H1 (cell line): ENCODE data around the gene SPHK1. TPM values are rescaled to one million over a fixed set of nuclear protein-coding genes. Genes with fewer than 3 reads are reported as not detected.

Experiments used
- CTCF ChIA-PET: fragments of 300-600 bp; sonication (Branson Sonifier 250); formaldehyde crosslinking; loops from one replicate; lab custom pipeline; 2021; ENCODE audit not compliant: partially characterized antibody; lab: Charles Lee
- POLR2A ChIA-PET: fragments of 300-600 bp; sonication (Branson Sonifier 250); formaldehyde crosslinking; loops from one replicate; lab custom pipeline; 2021; ENCODE audit warnings: inconsistent platforms; ENCODE audit not compliant: partially characterized antibody; lab: Charles Lee
- DNase-seq, 2 experiments: peaks; one replicate each; pipeline versions ENCODE4 v3.0.0 to v3.0.0-alpha.2; 2010 to 2022; ENCODE audit warnings: low spot score in 2 of 2, low read depth in 1 of 2, mixed read lengths in 1 of 2
- FAIRE-seq: peaks from 2 replicates; lab custom pipeline; 2011; peaks lifted over from hg19 to GRCh38; lab: Jason Lieb, UNC
- H2AFZ ChIP-seq: 2 replicates; pipeline ENCODE4 v1.8.1; 2012; ENCODE audit warnings: low read length, inconsistent platforms
- H2AK5ac ChIP-seq: 2 replicates; pipeline ENCODE4 v1.6.1; 2013; ENCODE audit warnings: low read depth, low read length
- H2BK120ac ChIP-seq: replicated peaks from 2 replicates; pipeline ENCODE3; 2013; ENCODE audit warnings: low read depth, low read length, inconsistent platforms
- H2BK12ac ChIP-seq: 2 replicates; pipeline ENCODE4 v1.6.1; 2013; ENCODE audit warnings: low read depth, low read length
- H2BK15ac ChIP-seq: 2 replicates; pipeline ENCODE4 v1.6.1; 2013; ENCODE audit warnings: low read length
- H2BK20ac ChIP-seq: 2 replicates; pipeline ENCODE4 v1.6.1; 2013; ENCODE audit warnings: low read length
- H2BK5ac ChIP-seq: 2 replicates; pipeline ENCODE4 v1.6.1; 2013; ENCODE audit warnings: low read depth, low read length
- H3K14ac ChIP-seq: 2 replicates; pipeline ENCODE4 v1.6.1; 2013; ENCODE audit warnings: inconsistent platforms; ENCODE audit not compliant: insufficient read length
- H3K18ac ChIP-seq: 2 replicates; pipeline ENCODE4 v1.6.1; 2013; ENCODE audit warnings: low read length; ENCODE audit errors: extremely low read depth
- H3K23ac ChIP-seq: 2 replicates; pipeline ENCODE4 v1.6.1; 2013; ENCODE audit warnings: inconsistent platforms; ENCODE audit not compliant: insufficient read length
- H3K23me2 ChIP-seq: 2 replicates; pipeline ENCODE4 v1.6.1; 2013; ENCODE audit warnings: low read depth, low read length
- H3K27ac ChIP-seq: 2 replicates; pipeline ENCODE4 v1.6.1; 2011; ENCODE audit warnings: low read depth, low read length, inconsistent platforms
- H3K27me3 ChIP-seq, 4 experiments: replicated peaks in 1 of 4; 1 replicate in 1 of 4; 2 replicates in 3 of 4; pipeline versions ENCODE4 v1.6.1 to v1.8.1; 2011 to 2013; ENCODE audit warnings: low read length in 3 of 4, mild to moderate bottlenecking in 3 of 4, inconsistent platforms in 2 of 4, mixed read lengths in 2 of 4, moderate library complexity in 1 of 4; ENCODE audit not compliant: control insufficient read depth in 3 of 4, insufficient read depth in 3 of 4; ENCODE audit errors: extremely low read depth in 1 of 4
- H3K36me3 ChIP-seq, 4 experiments: 2 replicates each; pipeline versions ENCODE4 v1.6.1 to v1.8.1; 2011 to 2013; ENCODE audit warnings: mild to moderate bottlenecking in 4 of 4, low read length in 3 of 4, moderate library complexity in 2 of 4, control low read depth in 1 of 4, inconsistent platforms in 1 of 4; ENCODE audit not compliant: insufficient read depth in 4 of 4, control insufficient read depth in 2 of 4
- H3K4ac ChIP-seq: replicated peaks from 2 replicates; pipeline ENCODE3; 2013; ENCODE audit warnings: low read length, low read depth, mixed read lengths, inconsistent platforms; ENCODE audit not compliant: insufficient read length
- H3K4me1 ChIP-seq, 4 experiments: replicated peaks in 1 of 4; 1 replicate in 1 of 4; 2 replicates in 3 of 4; pipeline versions ENCODE4 v1.6.1 to v1.8.1; 2011 to 2013; ENCODE audit warnings: low read length in 3 of 4, inconsistent platforms in 2 of 4, mixed read lengths in 1 of 4; ENCODE audit not compliant: insufficient read depth in 4 of 4, control insufficient read depth in 3 of 4
- H3K4me2 ChIP-seq, 2 experiments: 2 replicates each; pipeline versions ENCODE4 v1.6.1 to v1.8.1; 2011 to 2013; ENCODE audit warnings: low read depth in 2 of 2, low read length in 2 of 2, control low read depth in 1 of 2, inconsistent platforms in 1 of 2, mild to moderate bottlenecking in 1 of 2; ENCODE audit not compliant: insufficient read depth in 1 of 2
- H3K4me3 ChIP-seq, 4 experiments: fragments of 200-600, 300-600 bp in 1 of 4; sonication (generic), shearing (Covaris generic), sonication (Bioruptor Twin) in 1 of 4; 2 replicates each; pipeline versions ENCODE4 v1.5.1 to v1.8.1; 2011 to 2016; ENCODE audit warnings: low read length in 4 of 4, low read depth in 3 of 4, control low read depth in 2 of 4, inconsistent platforms in 2 of 4, mild to moderate bottlenecking in 2 of 4, mixed read lengths in 1 of 4, moderate library complexity in 1 of 4; ENCODE audit not compliant: insufficient read depth in 2 of 4; ENCODE audit errors: extremely low read depth in 1 of 4
- H3K56ac ChIP-seq: replicated peaks from 2 replicates; pipeline ENCODE3; 2013; ENCODE audit warnings: low read depth, mild to moderate bottlenecking, mixed read lengths, low read length, inconsistent platforms; ENCODE audit not compliant: insufficient read length
- H3K79me1 ChIP-seq: 2 replicates; pipeline ENCODE4 v1.6.1; 2013; ENCODE audit warnings: low read depth, low read length, control low read depth
- H3K79me2 ChIP-seq, 2 experiments: 2 replicates each; pipeline versions ENCODE4 v1.6.1 to v1.8.1; 2012 to 2013; ENCODE audit warnings: low read length in 2 of 2, mild to moderate bottlenecking in 2 of 2, inconsistent platforms in 1 of 2; ENCODE audit not compliant: insufficient read depth in 2 of 2, control insufficient read depth in 1 of 2
- H3K9ac ChIP-seq, 4 experiments: replicated peaks in 1 of 4; 1 replicate in 1 of 4; 2 replicates in 3 of 4; pipeline versions ENCODE4 v1.6.1 to v1.8.1; 2011 to 2013; ENCODE audit warnings: low read depth in 3 of 4, low read length in 3 of 4, control low read depth in 2 of 4, mild to moderate bottlenecking in 2 of 4, moderate library complexity in 2 of 4, inconsistent platforms in 1 of 4; ENCODE audit errors: extremely low read depth in 1 of 4
- H3K9me3 ChIP-seq, 2 experiments: 2 replicates each; pipeline versions ENCODE4 v1.6.1 to v1.8.1; 2012 to 2013; ENCODE audit warnings: mild to moderate bottlenecking in 2 of 2, moderate library complexity in 2 of 2, control low read depth in 1 of 2, inconsistent platforms in 1 of 2, low read depth in 1 of 2, low read length in 1 of 2, mixed read lengths in 1 of 2; ENCODE audit not compliant: insufficient read depth in 2 of 2
- H4K20me1 ChIP-seq, 2 experiments: replicated peaks in 1 of 2; 2 replicates each; pipeline versions ENCODE3 to v1.8.1; 2011 to 2013; ENCODE audit warnings: inconsistent platforms in 2 of 2, low read length in 2 of 2, mild to moderate bottlenecking in 1 of 2; ENCODE audit not compliant: insufficient read depth in 2 of 2, control insufficient read depth in 1 of 2
- H4K5ac ChIP-seq: 2 replicates; pipeline ENCODE4 v1.6.1; 2013; ENCODE audit warnings: low read length, low read depth, mixed read lengths, inconsistent platforms; ENCODE audit not compliant: insufficient read length
- H4K8ac ChIP-seq: 2 replicates; pipeline ENCODE4 v1.8.0; 2013; ENCODE audit warnings: mild to moderate bottlenecking, moderate library complexity, low read length, inconsistent platforms; ENCODE audit not compliant: insufficient read depth; ENCODE audit errors: extremely low read depth
- H4K91ac ChIP-seq: replicated peaks from 2 replicates; pipeline ENCODE3; 2013; ENCODE audit warnings: low read length, mixed read lengths, inconsistent platforms; ENCODE audit not compliant: insufficient read length
- CBX5 ChIP-seq: fragments of 300-800, 300-1000 bp; sonication (generic); IDR thresholded peaks from 2 replicates; pipeline ENCODE4 v1.7.1; 2016; ENCODE audit warnings: antibody characterized with exemption, low read length, low read depth
- PHF8 ChIP-seq: fragments of 200-600 bp; sonication (generic); conservative IDR thresholded peaks from 2 replicates; pipeline ENCODE4 v1.7.1; 2012; ENCODE audit warnings: low read depth, mild to moderate bottlenecking, inconsistent platforms, low read length, moderate library complexity
- POLR2AphosphoS5 ChIP-seq: IDR thresholded peaks from 2 replicates; pipeline ENCODE4 v1.6.1; 2011; ENCODE audit warnings: low read depth, low read length
- RNF2 ChIP-seq: fragments of 200-900, 300-1000 bp; sonication (generic); IDR thresholded peaks from 2 replicates; pipeline ENCODE4 v1.7.1; 2016; ENCODE audit warnings: borderline replicate concordance, low read depth, mild to moderate bottlenecking, antibody characterized with exemption, low read length; ENCODE audit not compliant: poor library complexity, severe bottlenecking; ENCODE audit errors: missing control alignments
- WGBS, 2 experiments: shearing (Covaris generic) in 1 of 2; methylation state at CpG; one replicate each; pipeline versions ENCODE4 v1.1.6 to v1.1.7; 2013 to 2015; ENCODE audit warnings: low lambda C conversion rate in 2 of 2, mixed read lengths in 2 of 2, inconsistent platforms in 1 of 2, low coverage in 1 of 2, missing lambda C conversion rate in 1 of 2; ENCODE audit not compliant: insufficient replicate concordance in 2 of 2, insufficient coverage in 1 of 2, insufficient read length in 1 of 2; ENCODE audit errors: extremely low coverage in 1 of 2, missing lambda C conversion rate in 1 of 2; 5-methylcytosine and 5-hydroxymethylcytosine counted together
- polyA plus RNA-seq, 7 experiments: library from polyadenylated mRNA; depleted of rRNA in 3 of 7; stranded (reverse) in 5 of 7; unstranded in 2 of 7; fragments of >200 nt in 5 of 7; fragments of 200-250 nt in 2 of 7; gene quantifications; 1 replicate in 5 of 7; 2 replicates in 1 of 7; 4 replicates in 1 of 7; pipeline versions ENCODE4 v1.2.1 to v1.2.3, GENCODE V29; 2011 to 2013; ENCODE audit warnings: missing spikeins in 2 of 7, mixed read lengths in 2 of 7
- total RNA-seq: library from RNA; stranded (reverse); fragmentation: NEBNext Ultra II Directional; extraction: Animal tissue kit (Norgen Biotek cat#: 25700); gene quantifications from 2 replicates; pipeline ENCODE4 v1.2.1, GENCODE V29; 2021

Gene SPHK1
- total and polyA plus RNA-seq, 2 of the 8 experiments (the other 6 are each of a cell fraction or from before 2014, with no cell fraction given): 2.4 TPM

- H3K23ac ChIP-seq: no peak within 1 kb of the TSS
- peak within 1 kb of the TSS; percentile 95; the same call in 1 of the 2 replicates for H2BK20ac ChIP-seq
- H3K4me1 ChIP-seq: peaks cover 0 to 6% (median 0%) of the 10 kb centered on the region in 4 experiments; a peak in 3 of 7 replicates
- peak within 1 kb of the TSS; percentile 67 for H3K14ac ChIP-seq
- H4K5ac ChIP-seq: peak within 1 kb of the TSS; percentile 99
- H3K18ac ChIP-seq: peak within 1 kb of the TSS; percentile 100
- H3K56ac ChIP-seq: peak within 1 kb of the TSS; percentile 93
- peak within 1 kb of the TSS; percentile 91 for H3K4ac ChIP-seq
- 0 out of 2 replicates have a peak within 1 kb of the TSS, but pooled peaks have one; percentile 68 for H2AK5ac ChIP-seq
- H3K4me2 ChIP-seq: peak within 1 kb of the TSS; percentile 94 to 100
- H2BK120ac ChIP-seq: peak within 1 kb of the TSS; percentile 99
- H3K36me3 ChIP-seq: no peaks in the 10 kb centered on the region
- H3K4me3 ChIP-seq: peak within 1 kb of the TSS; percentile 67 to 87 (median 72)
- peaks cover 4% of the 10 kb centered on the region; the same call in 1 of the 2 replicates for H3K79me1 ChIP-seq
- ChIA-PET POLR2A (interaction anchor here (0.6 to 2.3 kb wide), 11 partner anchors 9 to 375 kb away, joined by 3 to 15 read pairs (median 5); partner anchors contain the start of genes ACOX1, SPHK1 and TEN1), CTCF (interaction anchor here (0.6 to 29.3 kb wide), 11 partner anchors 8 to 328 kb away, joined by 3 to 635 read pairs (median 4); partner anchors contain the start of gene SPHK1)
- peaks cover 9% of the 10 kb centered on the region; the same call in 1 of the 2 replicates for H3K23me2 ChIP-seq
- H2BK5ac ChIP-seq: peak within 1 kb of the TSS; percentile 100
- H4K20me1 ChIP-seq: peaks cover 0 to 4% of the 10 kb centered on the region in 2 experiments
- H3K79me2 ChIP-seq: peaks cover 0 to 10% of the 10 kb centered on the region in 2 experiments; a peak in 1 of 4 replicates
- H3K9me3 ChIP-seq: no peaks in the 10 kb centered on the region
- DNase-seq (peak; percentile 68 to 91), FAIRE-seq (no peak)
- peak within 1 kb of the TSS; percentile 92; the same call in 1 of the 2 replicates for H2BK15ac ChIP-seq
- peak within 1 kb of the TSS; percentile 100 for H2AFZ ChIP-seq
- H4K91ac ChIP-seq: peak within 1 kb of the TSS; percentile 100
- peak within 1 kb of the TSS; percentile 71; the same call in 1 of the 2 replicates for H2BK12ac ChIP-seq
- WGBS, 2 experiments: 1% methylated on average over 52 of the region's 75 CpGs; no CpG with 5 or more reads in 1 of the 2 experiments
- H4K8ac ChIP-seq: peak within 1 kb of the TSS; percentile 99
- no peaks in the 10 kb centered on the region for H3K27me3 ChIP-seq
- H3K9ac ChIP-seq: peak within 1 kb of the TSS; percentile 59 to 97 (median 90)
- H3K27ac ChIP-seq: peak within 1 kb of the TSS; percentile 100
- TF ChIP-seq POLR2AphosphoS5 (peak; percentile 69), CBX5 (no peak), PHF8 (peak; percentile 82), RNF2 (no peak)
Observed at GRCh38 chr17:76353599-76354316, 30.7 kb upstream of the SPHK1 start, which contains the start of gene PRPSAP1. TSS of gene PRPSAP1 (minus strand) at chr17:76353916. CDS start at chr17:76353703, 213 bp downstream.
